ENCODE results near the gene GABARAP. TPM values are rescaled to one million over a fixed set of nuclear protein-coding genes. Genes with fewer than 3 reads are reported as not detected.
"Not testable (repeated sequence)": the region's sequence is repeated elsewhere in the genome, so short reads cannot be mapped to it uniquely, and the experiment has no call there.

Gene GABARAP
- total RNA-seq, 1 donor from 2014 or later: 444 TPM

DNA sequence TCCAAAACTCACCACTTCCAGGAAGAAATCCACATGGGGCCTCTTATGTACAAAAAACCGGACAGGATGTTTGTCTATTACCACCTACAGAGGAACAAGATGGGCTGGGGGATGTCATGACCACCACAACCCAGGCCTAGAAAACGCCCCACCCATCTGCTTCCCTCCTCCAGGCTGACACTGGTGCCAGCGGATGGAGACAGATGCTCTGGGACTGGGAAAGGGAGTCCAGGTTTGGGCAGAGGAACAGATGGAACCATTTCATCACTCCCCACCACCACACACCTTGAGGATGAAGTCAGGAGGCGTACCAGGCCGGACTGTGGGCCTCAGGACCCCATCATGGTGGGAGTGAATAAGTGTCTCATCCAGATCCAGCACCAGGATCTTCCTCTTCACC lies 4.5 kb upstream of the GABARAP start:
- DNase-seq (ENCODE audit: missing footprints) (no peak), ATAC-seq (no peak)
- intact Hi-C loops (cut with DNase I): no loop called here

DNA sequence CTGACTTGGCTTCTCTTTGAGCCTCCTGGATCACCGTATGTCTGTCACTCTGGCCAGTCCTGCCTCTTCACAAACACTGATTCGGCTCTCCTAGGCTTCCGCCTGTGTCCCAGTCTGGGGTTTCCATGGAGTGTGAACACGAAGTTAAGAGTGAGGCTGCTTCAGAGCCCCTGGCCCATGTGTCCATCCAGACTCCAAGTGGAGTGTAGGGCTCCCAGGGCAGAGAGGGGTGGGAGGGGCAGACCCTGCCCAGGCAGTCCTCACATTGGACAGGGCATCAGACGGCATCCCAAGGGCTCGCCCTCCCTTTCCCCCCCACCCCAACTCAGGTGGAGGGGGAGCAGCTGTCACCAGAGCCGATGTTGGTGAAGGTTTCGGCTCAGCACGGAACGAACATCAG lies 1.6 kb upstream of the GABARAP start:
- intact Hi-C loops (cut with DNase I): loop anchor here (2.0 to 5.0 kb wide), 3 partner anchors 37 to 613 kb away; partner anchors contain the start of genes CYB5D1, EIF5A, NAA38 and SLC2A4
- ATAC-seq; DNase-seq (ENCODE audit: missing footprints): not testable (repeated sequence)

DNA sequence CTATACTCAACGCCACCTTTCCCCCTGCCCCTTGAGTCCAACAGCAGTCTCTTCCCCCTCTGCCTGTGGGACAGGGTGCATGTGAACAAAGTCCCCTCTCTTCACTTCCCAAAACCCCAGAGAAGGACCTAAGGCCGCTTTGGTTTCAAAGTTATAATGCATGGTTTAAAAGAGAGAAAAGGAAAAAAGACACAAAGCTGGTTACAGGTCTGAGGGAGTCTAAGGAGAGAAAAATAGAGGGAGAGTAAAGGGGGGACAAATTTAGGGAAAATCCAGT lies 1.1 kb upstream of the GABARAP start:
- DNase-seq (ENCODE audit: missing footprints) (no peak), ATAC-seq (no peak)
- intact Hi-C loops (cut with DNase I): loop anchor here (2.0 to 5.0 kb wide), 3 partner anchors 37 to 614 kb away; partner anchors contain the start of genes CYB5D1, EIF5A, NAA38 and SLC2A4

DNA sequence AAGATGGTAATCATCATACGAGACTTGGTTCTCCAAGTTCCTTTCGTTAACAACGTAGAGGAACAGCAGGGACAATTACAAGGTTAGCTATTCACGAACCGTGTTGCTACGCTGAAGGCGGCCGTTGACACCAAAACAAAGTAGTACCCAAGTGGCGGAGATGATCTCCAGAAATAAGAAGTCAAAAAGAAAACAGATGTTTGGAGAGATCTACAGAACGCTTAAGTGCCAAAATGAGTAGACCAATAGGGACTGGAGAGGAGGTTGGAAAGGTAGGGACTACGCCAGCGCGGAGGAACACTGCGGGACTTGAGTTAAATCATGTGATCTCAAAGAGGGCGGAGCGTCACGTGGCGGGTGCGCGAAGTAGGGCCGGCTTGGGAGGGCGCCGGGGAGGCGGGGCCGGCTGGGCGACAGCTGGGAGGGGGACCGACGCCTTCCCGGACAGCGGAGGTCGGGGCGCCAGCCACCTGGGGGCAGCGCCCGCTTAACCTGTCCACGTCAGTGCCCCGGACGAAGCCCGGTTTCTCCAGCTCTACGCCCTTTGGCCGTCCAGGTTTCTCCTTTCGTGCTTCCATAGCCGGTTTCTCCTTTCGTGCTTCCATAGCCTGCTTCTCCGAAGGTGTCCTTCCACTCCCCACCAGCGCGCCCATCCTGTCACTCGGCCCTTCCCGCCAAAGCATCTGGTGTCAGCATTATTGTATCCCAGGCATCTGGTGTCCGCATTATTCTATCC lies 636 bp upstream of the GABARAP start:
- peak; percentile 60 for ATAC-seq
- intact Hi-C loops (cut with DNase I): loop anchor here (2.0 to 5.0 kb wide), 3 partner anchors 38 to 614 kb away; partner anchors contain the start of genes CYB5D1, EIF5A, NAA38 and SLC2A4
- peak; percentile 98 for DNase-seq (ENCODE audit: missing footprints)

DNA sequence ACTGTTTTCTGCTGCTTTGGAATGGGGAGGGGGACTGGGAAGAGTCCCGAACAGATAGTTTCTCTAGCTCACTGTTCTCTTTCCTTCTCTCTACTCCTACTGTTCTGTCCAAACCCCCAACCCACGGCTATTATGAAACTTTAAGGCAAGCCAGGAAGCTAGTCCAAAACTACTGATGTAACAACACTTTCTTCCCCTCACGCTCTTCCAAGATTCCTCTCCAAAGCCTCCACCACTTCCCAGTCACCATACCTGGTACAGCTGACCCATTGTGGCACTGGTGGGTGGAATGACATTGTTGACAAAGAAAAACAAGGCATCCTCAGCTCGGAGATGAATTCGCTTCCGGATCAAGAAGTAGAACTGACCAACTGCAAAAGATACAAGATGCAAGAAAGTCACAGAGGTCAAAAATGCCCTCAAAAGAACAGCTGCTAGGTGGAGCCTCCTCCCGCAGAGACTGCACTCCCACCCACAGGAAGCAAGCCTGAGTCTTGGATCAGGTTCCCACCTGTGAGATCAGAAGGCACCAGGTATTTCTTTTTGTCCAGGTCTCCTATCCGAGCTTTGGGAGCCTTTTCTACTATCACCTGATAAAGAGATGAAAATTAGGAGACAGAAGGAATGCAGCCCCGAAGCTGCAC lies 1.0 kb downstream of the GABARAP start:
- DNase-seq (ENCODE audit: missing footprints): no peak
- intact Hi-C loops (cut with DNase I): loop anchor here (5.0 kb wide), 2 partner anchors 66 to 616 kb away; partner anchors contain the start of genes CYB5D1, EIF5A, NAA38 and TMEM88
- no peak for ATAC-seq

DNA sequence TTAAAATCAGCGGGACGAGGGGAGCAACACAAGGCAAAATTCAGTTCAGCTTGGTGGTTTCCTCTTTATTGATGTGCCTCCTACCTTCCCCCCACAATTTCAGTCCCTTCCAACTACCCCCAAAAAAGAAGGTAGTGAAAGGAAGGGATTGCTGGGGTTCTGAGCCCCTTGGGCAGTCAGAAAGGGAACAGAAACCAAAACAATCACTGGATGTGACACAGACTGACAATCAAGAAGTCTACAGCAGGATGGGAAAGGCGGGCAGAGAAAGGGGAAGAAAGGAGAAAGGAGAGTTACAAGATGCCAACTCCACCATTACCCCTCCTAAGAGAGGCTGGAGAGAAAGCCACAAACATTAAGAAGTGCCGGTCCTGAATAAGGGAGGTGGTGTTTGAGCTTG lies 1.9 kb downstream of the GABARAP start:
- no peak for DNase-seq (ENCODE audit: missing footprints)
- intact Hi-C loops (cut with DNase I): loop anchor here (5.0 kb wide), 2 partner anchors 67 to 617 kb away; partner anchors contain the start of genes CYB5D1, EIF5A, NAA38 and TMEM88
- no peak for ATAC-seq

DNA sequence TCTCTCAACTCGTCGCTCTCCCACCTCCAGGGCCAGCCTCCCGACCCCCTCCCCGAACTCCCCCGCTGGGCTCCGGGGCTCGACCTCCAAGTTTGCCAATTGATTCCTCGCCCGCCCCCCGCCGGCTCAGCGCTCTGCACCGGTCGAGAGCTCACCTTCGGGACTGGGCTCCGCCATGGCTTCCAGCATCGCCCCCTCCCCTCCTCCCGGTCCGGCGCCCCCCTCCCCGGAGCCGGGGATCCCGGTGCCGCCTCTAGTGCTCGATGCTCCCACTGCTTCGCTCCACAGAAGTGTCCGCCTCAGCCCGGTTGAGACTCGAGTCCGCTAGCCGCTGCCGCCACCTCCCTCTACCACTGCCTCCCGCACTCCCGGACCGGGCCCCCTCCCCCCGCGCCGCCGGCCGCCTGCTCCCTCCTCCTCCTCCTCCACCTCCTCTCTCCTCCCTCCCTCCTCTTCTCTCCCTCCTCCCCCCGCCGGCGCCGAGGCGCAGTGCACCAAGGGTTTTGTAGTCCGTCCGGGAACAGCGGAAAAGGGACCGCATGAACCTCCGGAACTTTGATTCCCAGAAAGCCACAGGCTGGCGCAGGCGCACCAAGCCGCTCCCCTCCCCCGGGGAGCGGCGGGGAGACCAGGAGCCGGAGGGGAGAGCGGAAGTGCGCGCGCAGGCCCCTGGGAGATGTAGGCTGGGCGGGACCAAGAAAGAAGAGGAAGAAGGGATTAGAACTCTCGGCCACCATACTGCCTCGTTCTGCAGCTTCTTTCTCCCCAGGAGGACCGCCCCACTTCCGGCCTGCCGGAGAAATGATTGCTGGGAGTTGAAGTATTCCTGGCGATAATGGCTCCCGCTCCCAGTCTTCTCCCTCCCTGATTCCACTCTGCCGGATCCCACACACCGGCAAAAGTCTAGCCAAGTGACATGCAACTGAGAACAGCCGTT lies 2.9 kb downstream of the GABARAP start, which contains the start of gene PHF23:
TSS of gene PHF23 (minus strand) at position 367 of the 937 bp plus-strand sequence. CDS start at position 189, 178 bp downstream.
- ATAC-seq (peak; percentile 85), DNase-seq (ENCODE audit: missing footprints) (peak; percentile 100)
- intact Hi-C loops (cut with DNase I): loop anchor here (5.0 kb wide), 2 partner anchors 68 to 618 kb away; partner anchors contain the start of genes CYB5D1, EIF5A, NAA38 and TMEM88

DNA sequence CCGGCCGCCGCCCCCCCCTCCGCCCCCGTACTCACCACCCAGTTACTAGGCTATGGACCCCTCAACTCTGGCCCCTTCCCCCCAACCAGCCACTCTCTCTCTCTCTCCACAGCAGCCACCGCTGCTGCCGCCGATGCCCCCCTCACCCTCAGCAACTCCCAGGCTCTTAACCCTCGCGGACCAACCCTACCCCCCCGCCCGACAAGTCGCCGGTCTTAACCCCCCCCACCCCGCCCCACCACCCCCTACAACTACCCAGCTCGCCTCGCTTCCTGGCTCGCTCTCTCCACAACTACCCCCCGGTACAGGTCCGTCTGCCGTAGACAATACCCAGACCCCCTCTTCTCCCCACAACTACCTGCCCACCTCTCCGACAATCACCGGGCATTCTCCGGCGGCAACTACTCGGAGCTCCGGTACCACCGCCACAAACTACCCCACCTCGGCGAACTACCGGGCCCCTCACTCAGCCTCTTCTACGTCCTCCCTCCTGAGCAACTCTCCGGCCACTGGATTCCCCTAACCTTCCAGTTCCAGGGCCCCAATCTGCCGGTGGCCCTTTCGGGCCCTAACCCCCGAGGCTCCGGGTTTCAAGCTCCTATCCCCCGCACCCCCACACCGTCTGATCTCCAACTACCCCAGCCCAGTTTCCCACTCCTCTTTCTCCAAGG lies 3.7 kb downstream of the GABARAP start:
- ATAC-seq (no peak), DNase-seq (ENCODE audit: missing footprints) (peak; percentile 66)
- intact Hi-C loops (cut with DNase I): loop anchor here (1.0 kb wide), 1 partner anchor 18 kb away; no protein-coding TSS in a partner anchor

DNA sequence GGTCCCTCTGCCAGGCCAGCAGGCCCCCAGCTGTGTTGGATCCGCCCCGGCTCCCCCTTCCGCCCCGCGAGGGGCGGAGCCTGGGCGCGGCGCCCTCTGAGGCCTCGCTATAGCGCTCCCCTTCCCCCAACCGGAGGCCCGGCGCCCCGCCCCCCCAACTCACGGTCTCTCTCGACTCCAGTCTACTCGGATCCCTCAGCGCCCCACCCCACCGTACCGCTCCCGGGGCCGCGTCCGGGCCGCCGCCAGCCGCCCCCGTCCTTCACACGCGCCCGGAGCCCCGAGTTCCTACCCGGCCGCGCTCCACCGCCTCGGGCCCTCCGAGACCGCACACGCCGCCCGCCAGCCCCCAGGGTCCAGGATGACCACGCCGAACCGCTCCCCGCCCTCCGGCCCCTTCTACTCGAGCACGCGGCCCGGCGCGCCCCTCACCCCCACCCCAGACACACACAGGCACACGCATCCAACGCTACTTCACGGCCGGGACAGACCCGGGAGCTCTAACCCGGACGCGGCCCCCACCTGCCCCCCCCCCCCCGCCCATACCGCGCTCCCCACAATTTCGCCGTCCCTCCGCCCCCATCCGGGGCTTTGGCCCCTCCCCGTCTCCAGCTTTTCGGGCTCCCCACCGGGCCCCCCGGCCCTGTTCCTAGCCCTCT lies 4.4 kb downstream of the GABARAP start:
- ATAC-seq: peak; percentile 6
- DNase-seq (ENCODE audit: missing footprints): peak; percentile 90
- intact Hi-C loops (cut with DNase I): loop anchor here (1.0 kb wide), 1 partner anchor 18 kb away; no protein-coding TSS in a partner anchor

DNA sequence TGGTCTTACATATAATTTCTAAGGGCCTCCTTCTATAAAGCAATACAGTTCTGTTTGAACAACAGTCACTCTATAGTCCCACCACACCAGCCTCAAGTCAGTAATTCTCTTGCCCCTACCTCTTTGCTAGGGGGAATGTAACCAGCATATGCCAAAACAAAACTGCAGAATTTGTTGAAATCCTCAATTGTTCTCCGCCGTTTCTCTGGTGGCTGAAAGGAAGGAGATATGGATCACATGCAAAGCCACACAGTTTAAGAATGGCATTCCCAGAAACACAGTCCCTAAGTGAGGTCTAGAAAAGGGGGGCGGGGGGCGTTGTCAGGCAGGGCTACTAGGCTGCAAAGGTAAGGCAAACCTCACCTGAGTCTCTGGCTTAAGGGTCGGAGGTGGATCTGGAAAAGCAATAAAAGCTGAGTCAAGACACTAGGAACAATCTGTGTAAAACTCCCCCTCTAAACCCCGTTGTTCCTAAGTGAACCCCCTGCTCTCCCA lies 4.9 kb downstream of the GABARAP start:
- no peak for DNase-seq (ENCODE audit: missing footprints)
- no peak for ATAC-seq
- intact Hi-C loops (cut with DNase I): no loop called here

DNA sequence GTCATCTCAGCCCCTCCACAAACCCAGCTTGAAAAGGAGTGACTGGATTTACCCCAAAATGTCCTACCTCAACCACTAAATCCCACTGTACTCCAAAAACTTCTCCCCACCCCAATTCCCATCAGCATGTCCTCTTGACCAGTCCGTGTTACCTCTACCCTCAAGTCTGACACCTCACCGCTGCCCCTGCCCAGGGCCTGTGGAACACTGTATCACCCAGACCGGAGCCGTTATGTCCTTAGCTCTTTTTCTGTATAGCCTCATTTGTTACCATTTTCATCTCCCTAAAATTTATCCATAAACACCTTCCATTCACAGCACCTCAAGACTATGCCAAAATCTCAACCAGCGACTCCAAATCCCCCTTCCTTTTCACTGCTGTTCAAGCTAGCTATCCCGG lies 5.4 kb downstream of the GABARAP start:
- ATAC-seq (no peak), DNase-seq (ENCODE audit: missing footprints) (no peak)
- intact Hi-C loops (cut with DNase I): no loop called here

DNA sequence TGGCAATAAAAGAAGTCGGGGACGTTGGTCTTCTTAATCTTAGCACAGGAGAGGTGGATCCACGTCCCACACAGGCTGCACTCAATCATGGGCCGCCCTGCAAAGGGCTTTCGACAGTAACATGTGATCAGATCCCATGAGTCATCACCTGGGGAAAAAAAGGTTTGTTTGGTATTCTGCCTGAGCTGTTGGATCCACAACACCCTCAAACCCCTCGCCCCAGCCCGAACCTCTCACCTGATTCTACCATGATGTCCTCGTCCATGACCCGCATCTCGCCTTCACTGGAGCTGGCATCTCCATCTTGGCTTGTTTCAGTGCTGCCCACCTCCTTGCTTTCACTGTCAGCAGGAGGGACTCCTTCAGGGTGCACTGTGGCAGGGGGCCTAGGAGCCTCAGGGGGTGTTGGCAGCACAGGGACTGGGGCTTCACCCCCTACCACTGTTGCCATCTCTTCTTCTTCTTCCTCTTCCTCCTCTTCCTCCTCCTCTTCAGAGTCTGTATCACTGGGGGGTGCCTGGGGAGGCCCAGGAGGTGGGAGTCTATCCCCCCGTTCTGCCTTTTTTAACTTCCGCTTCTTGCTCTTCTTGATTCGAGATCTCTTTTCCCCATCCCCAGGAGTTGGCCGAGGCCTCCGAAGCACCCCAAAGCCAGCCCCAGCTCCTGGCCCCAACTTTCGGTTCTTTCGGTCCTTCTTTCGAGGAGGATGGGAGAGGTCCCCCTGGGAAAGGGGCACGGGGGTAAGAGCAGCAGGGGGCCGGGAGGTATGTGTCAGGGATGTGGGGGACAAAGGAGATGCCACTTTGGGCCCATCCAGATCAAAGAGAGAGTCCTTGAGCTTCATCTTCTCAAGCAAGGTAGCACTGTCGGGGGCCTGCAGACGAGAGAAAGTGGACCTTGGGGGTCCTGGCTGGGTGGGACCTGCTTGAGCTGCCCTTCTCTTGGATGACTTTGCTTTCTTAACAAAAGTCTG lies 6.3 kb downstream of the GABARAP start:
- ATAC-seq: no peak
- DNase-seq (ENCODE audit: missing footprints): no peak
- intact Hi-C loops (cut with DNase I): no loop called here

DNA sequence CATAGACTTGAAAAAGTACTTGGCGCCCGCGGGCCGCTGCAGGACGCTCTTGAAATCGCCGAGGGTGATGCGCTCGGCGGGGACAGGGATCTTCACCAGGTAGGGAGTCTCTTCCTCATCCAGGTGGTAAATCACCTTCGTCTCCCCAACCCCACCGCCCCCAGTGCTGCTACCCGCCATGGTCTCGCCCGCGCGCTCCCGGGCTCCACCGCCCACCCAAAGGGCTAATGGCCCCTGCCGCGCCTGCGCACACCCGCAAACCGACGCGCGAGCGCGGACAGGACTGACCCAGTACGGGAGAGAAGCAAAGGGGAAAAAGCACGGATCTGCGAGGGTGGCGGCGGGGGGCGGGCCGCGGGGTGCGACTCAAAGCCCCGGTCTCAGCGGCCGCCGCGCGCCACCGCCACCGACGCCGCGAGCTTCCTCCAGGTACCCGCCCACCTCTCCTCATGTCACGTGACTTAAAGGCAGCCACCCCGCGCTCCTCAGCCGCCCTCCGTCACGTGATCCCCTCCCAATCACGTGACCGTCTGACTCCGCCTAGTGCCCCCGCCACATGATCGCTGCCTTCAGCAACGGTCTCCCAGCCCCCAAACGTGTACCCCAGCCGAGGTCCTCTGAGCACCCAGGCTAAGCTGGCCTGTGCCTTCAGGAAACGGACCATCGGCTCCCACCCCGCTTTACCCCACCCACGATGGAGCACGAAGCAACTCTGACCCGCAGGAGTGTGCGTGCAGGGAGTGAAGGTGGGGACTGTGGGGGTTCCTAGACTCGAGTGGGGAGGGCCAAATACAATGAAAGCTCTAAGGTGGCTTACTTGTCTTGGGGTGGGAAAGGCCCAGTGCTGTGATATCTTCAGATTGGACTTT lies 7.9 kb downstream of the GABARAP start, which contains the start of gene DVL2:
TSS of gene DVL2 (minus strand) at position 435 of the 869 bp plus-strand sequence. CDS start at position 180, 255 bp downstream.
- DNase-seq (ENCODE audit: missing footprints) (peak; percentile 97), ATAC-seq (peak; percentile 59)
- intact Hi-C loops (cut with DNase I): no loop called here

DNA sequence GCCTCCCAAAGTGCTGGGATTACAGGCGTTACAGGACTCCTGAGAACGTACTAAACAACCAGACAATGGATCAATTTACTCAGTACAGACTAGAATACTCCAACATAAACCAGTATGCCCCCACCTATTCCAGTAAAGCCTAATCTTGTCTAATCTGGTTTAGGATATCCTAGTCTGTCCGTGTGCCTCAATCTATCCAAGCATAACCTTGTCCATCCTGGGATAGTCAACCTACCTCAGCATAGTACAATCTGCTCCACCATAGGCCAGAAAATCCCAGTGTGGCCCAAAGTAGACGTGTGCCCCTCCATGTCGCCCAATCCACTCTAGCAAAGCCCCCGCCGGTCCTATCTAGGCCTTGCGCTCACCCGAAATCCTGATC lies 8.6 kb downstream of the GABARAP start:
- intact Hi-C loops (cut with DNase I): no loop called here
- ATAC-seq (no peak), DNase-seq (ENCODE audit: missing footprints) (peak; percentile 31)

DNA sequence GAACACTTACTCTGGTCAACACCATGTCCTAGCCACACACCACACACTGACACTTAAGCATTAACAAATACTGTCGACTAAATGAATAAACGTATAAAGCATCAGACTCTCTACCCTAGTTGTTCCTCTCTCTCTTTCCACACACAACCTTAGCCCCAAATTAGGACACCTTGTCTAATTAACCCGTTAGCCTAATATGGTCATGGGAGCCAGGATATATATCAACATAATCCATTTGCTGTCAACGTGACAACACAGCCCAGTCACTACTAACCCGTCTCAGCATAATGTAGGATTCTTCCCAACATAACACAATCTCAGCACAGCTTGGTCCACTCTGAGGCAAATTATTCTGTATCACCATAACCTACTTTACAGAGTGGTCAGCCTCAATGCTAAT lies 10.1 kb downstream of the GABARAP start:
- intact Hi-C loops (cut with DNase I): no loop called here
- DNase-seq (ENCODE audit: missing footprints) (no peak), ATAC-seq (no peak)

All from Right ventricle myocardium inferior (tissue), 1 donor.